Measurements from ENCODE around the gene ADGRB3. TPM values are rescaled to one million over a fixed set of nuclear protein-coding genes. Genes with fewer than 3 reads are reported as not detected.

ADGRB3 gene
- total RNA-seq, 1 donor from 2014 or later: 8.9 TPM

DNA sequence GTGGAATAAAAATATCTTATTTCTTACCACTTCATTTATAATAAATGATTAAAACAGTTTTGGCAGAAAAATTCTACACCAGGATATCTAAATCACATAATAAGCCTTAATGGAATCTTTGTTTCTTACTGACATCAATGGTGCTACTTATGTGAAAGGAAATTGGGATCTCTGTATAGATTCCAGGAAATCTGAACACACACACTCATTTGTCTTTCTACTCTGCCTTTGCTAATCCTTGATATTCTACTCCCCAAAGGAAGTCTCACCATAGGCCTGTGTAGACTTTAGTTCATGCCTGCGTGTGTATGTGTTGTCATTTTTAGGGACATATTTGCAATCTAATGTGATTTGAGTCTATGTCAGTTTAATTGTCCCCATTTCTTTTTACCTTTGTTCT lies 7.9 kb downstream of the ADGRB3 start:
- Mint-ChIP-seq H3K4me3 (ENCODE audit: unreplicated experiment) (no peak overlapping the region), H3K27me3 (ENCODE audit: unreplicated experiment) (peaks cover 14% of the 10 kb centered on the region)
- TF ChIP-seq, protein P1, sequence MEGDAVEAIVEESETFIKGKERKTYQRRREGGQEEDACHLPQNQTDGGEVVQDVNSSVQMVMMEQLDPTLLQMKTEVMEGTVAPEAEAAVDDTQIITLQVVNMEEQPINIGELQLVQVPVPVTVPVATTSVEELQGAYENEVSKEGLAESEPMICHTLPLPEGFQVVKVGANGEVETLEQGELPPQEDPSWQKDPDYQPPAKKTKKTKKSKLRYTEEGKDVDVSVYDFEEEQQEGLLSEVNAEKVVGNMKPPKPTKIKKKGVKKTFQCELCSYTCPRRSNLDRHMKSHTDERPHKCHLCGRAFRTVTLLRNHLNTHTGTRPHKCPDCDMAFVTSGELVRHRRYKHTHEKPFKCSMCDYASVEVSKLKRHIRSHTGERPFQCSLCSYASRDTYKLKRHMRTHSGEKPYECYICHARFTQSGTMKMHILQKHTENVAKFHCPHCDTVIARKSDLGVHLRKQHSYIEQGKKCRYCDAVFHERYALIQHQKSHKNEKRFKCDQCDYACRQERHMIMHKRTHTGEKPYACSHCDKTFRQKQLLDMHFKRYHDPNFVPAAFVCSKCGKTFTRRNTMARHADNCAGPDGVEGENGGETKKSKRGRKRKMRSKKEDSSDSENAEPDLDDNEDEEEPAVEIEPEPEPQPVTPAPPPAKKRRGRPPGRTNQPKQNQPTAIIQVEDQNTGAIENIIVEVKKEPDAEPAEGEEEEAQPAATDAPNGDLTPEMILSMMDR (IDR thresholded peaks at IDR 0.05): no peak

DNA sequence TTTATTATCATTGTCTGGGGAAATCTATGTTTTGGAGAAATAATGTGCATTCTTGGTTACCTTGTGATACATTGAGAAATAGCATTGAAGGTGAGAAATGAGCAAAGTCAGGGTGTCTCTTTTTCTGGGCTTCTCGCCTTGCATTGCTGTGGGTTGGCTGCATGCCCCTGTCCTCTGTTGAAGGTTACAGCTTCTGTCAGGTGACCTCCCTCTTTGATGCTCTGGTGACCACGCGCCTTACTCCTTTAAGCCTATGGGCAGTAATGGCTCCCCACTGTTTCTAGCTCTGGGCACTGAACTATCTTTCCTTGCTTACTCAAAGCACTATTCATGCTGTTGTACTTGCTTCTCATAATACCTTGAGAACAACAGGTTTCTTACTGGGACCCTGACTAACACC lies 14.6 kb downstream of the ADGRB3 start:
- H3K36me3 Mint-ChIP-seq (ENCODE audit: unreplicated experiment): peaks cover 2% of the 10 kb centered on the region
- H3K4me3 Mint-ChIP-seq (ENCODE audit: unreplicated experiment): no peak overlapping the region
- TF ChIP-seq, protein P1 (IDR thresholded peaks at IDR 0.05): no peak
- no peak for DNase-seq (ENCODE audit: extremely low spot score, unreplicated experiment)
- no peaks in the 10 kb centered on the region for H3K9me3 Mint-ChIP-seq (ENCODE audit: unreplicated experiment)
- no peak overlapping the region for H3K27ac Mint-ChIP-seq (ENCODE audit: unreplicated experiment)
- peaks cover 12% of the 10 kb centered on the region for H3K27me3 Mint-ChIP-seq (ENCODE audit: unreplicated experiment)
- H3K4me1 Mint-ChIP-seq (ENCODE audit: unreplicated experiment): peaks cover 27% of the 10 kb centered on the region

More for the DNA sequence above, 7.9 kb downstream of the ADGRB3 start:
- H3K9me3 Mint-ChIP-seq (ENCODE audit: unreplicated experiment): no peaks in the 10 kb centered on the region
- peaks cover 12% of the 10 kb centered on the region for H3K36me3 Mint-ChIP-seq (ENCODE audit: unreplicated experiment)
- no peak for DNase-seq (ENCODE audit: extremely low spot score, unreplicated experiment)
- peaks cover 23% of the 10 kb centered on the region for H3K4me1 Mint-ChIP-seq (ENCODE audit: unreplicated experiment)
- H3K27ac Mint-ChIP-seq (ENCODE audit: unreplicated experiment): no peak overlapping the region

DNA sequence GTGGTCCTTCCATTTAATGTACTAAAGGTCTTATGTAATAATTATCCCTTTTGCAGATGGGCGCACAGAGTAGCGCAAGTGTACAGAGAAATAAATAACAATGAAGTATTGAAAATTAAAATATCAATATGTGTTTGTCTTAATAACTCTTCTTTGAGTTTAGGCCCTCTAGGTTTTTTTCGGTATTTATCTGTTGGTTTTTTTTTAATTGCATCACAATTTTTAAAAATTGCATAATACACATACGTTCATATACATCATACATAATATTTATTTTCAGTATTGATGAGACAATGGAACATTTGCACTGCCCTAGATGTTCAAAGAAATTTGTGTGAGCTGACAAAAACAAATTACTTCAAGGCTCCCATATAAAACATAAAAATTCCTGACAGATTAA lies 15.1 kb downstream of the ADGRB3 start:
- Mint-ChIP-seq H3K4me3 (ENCODE audit: unreplicated experiment) (no peak overlapping the region), H3K9me3 (ENCODE audit: unreplicated experiment) (no peaks in the 10 kb centered on the region), H3K4me1 (ENCODE audit: unreplicated experiment) (peaks cover 27% of the 10 kb centered on the region), H3K27me3 (ENCODE audit: unreplicated experiment) (peaks cover 14% of the 10 kb centered on the region), H3K36me3 (ENCODE audit: unreplicated experiment) (peaks cover 4% of the 10 kb centered on the region), H3K27ac (ENCODE audit: unreplicated experiment) (no peak overlapping the region)
- TF ChIP-seq, protein P1 (IDR thresholded peaks at IDR 0.05): no peak
- no peak for DNase-seq (ENCODE audit: extremely low spot score, unreplicated experiment)

DNA sequence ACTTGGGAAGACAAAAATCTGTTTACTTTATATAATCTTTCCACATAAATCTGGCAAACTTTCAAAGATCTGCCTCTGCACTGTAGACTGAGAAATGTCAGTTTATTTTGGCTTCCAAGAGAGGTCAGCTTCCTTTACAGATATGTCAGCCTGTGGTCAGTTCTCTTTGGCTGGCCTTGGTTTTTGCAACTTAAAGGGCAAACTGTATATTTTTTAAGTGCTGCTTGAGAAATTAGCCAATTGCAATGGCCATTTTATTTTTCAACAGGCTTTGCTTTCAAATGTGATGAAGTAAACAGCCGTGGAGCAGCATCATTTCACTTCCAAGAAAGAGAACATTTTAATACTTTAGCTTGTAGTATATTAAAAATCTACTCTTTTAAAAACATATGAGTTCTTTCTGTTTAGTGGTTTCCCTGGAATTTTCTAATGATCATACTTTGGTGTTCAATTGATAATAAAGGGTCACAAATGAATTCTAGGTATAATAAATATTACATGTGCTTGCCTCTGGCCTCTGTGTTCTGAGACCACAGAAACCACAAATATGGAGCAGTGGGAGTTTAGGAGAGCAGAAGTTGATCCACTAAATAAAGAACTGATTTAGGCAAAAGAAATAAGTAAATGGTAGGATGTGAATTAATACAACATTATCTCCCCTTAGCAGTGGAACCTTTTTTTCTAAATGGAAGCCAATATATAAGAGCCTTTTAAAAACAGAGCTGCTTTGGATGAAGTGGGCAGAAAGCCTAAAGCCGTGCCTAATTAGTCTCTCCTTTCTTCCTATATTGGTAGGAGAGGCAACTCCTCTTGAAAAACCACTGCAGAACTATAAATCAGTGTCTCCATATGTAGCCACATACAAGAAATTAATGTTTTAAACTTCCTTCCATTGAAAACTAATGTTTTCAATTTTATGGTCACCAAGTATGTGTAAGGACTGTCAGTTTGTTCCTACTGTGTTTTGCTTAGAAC lies 16.2 kb downstream of the ADGRB3 start:
- Mint-ChIP-seq H3K36me3 (ENCODE audit: unreplicated experiment) (peaks cover 4% of the 10 kb centered on the region), H3K27ac (ENCODE audit: unreplicated experiment) (no peak overlapping the region), H3K4me1 (ENCODE audit: unreplicated experiment) (peaks cover 27% of the 10 kb centered on the region), H3K9me3 (ENCODE audit: unreplicated experiment) (no peaks in the 10 kb centered on the region), H3K27me3 (ENCODE audit: unreplicated experiment) (peaks cover 15% of the 10 kb centered on the region), H3K4me3 (ENCODE audit: unreplicated experiment) (no peak overlapping the region)
- TF ChIP-seq, protein P1 (IDR thresholded peaks at IDR 0.05): no peak
- no peak for DNase-seq (ENCODE audit: extremely low spot score, unreplicated experiment)

DNA sequence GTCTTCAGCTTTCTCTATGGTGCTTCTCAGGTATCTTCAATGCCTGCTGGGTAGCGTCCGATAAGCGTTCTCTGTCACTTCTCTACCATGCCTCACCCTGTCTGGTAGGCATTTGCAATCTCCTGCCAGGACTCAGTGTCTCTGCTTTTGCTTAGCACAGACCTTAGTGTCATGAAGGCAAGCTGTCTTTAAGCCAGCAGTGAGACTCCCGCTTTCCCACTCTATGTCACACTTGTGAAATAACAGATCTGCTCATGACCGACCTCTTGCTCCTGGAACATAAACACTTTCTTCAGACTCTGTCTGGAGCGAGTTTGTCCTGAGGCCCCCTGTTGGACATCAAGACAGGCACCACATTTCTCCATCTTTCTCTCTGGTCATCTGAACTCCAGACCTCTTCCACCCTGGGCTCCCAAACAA lies 17.0 kb downstream of the ADGRB3 start:
- peaks cover 15% of the 10 kb centered on the region for H3K27me3 Mint-ChIP-seq (ENCODE audit: unreplicated experiment)
- no peaks in the 10 kb centered on the region for H3K9me3 Mint-ChIP-seq (ENCODE audit: unreplicated experiment)
- H3K36me3 Mint-ChIP-seq (ENCODE audit: unreplicated experiment): peaks cover 4% of the 10 kb centered on the region
- TF ChIP-seq, protein P1 (IDR thresholded peaks at IDR 0.05): no peak
- H3K4me3 Mint-ChIP-seq (ENCODE audit: unreplicated experiment): no peak overlapping the region
- DNase-seq (ENCODE audit: extremely low spot score, unreplicated experiment): no peak
- H3K4me1 Mint-ChIP-seq (ENCODE audit: unreplicated experiment): peaks cover 27% of the 10 kb centered on the region
- H3K27ac Mint-ChIP-seq (ENCODE audit: unreplicated experiment): no peak overlapping the region

Measured in osteocyte (in vitro differentiated cells).